ENCODE results near the gene ATP10A. TPM values are rescaled to one million over a fixed set of nuclear protein-coding genes. Genes with fewer than 3 reads are reported as not detected.

Gene ATP10A
- total RNA-seq, 1 donor from 2014 or later = not detected

DNA sequence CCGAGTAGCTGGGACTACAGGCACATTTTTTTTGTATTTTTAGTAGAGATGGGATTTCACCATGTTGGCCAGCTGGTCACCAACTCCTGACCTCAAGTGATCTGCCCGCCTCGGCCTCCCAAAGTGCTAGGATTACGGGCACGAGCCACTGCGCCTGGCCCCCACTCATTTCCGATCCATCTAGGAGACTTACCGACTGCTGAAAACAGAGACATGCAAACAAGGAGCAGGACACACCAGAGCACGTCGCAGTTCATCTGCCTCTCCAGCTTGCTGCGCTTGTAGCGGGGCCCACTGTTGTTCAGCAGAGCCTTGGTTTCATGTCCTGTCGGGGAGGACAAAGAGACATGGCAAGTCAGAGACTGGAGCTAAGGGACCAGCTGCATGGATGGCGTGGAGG is 137.4 kb downstream of the ATP10A start:
- no peaks in the 10 kb centered on the region for H3K9me3 Mint-ChIP-seq
- intact Hi-C loops (cut with micrococcal nuclease) = no loop called here
- ChIA-PET POLR2A (no interaction called here), CTCF (no interaction called here)
- H3K27me3 Mint-ChIP-seq = peaks cover 11% of the 10 kb centered on the region
- no peak overlapping the region for H3K27ac Mint-ChIP-seq
- no peak overlapping the region for H3K4me3 Mint-ChIP-seq
- H3K36me3 Mint-ChIP-seq (ENCODE audit: low read depth) = no peaks in the 10 kb centered on the region
- no peak for TF ChIP-seq CTCF (IDR thresholded peaks at IDR 0.05)
- no peaks in the 10 kb centered on the region for H3K4me1 Mint-ChIP-seq
- DNase-seq (no peak), ATAC-seq (ENCODE audit: low read depth) (no peak)

GRCh38 chr15:25724899-25725298 is 138.2 kb downstream of the ATP10A start:
- intact Hi-C loops (cut with micrococcal nuclease) = no loop called here
- Mint-ChIP-seq H3K36me3 (ENCODE audit: low read depth) (no peaks in the 10 kb centered on the region), H3K4me1 (no peaks in the 10 kb centered on the region), H3K27me3 (peaks cover 15% of the 10 kb centered on the region), H3K4me3 (no peak overlapping the region), H3K27ac (no peak overlapping the region), H3K9me3 (no peaks in the 10 kb centered on the region)
- ChIA-PET CTCF (no interaction called here), POLR2A (no interaction called here)
- ATAC-seq (ENCODE audit: low read depth) = no peak
- no peak for TF ChIP-seq CTCF (IDR thresholded peaks at IDR 0.05)
- no peak for DNase-seq

DNA sequence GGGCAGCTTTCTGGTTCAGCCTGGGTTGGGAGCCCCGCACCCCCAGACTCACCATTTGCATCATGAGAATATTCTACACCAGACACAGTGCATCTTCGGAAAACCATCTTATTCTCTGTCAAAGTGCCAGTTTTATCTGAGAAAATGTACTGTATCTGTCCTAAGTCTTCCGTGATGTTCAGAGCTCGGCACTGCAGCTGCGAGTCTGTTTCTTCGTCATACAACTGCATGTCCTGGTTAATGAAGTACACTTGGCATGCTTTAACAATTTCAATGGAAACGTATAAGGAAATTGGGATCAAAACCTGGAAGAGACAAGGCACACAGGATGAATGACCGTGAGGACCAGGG is 141.5 kb downstream of the ATP10A start:
- H3K4me3 Mint-ChIP-seq = no peak overlapping the region
- CTCF ChIA-PET = no interaction called here
- no peak overlapping the region for H3K27ac Mint-ChIP-seq
- no peaks in the 10 kb centered on the region for H3K9me3 Mint-ChIP-seq
- TF ChIP-seq CTCF (IDR thresholded peaks at IDR 0.05) = no peak
- no peaks in the 10 kb centered on the region for H3K36me3 Mint-ChIP-seq (ENCODE audit: low read depth)
- peaks cover 24% of the 10 kb centered on the region for H3K27me3 Mint-ChIP-seq
- no peak for DNase-seq
- no peak for ATAC-seq (ENCODE audit: low read depth)
- peaks cover 11% of the 10 kb centered on the region for H3K4me1 Mint-ChIP-seq
- intact Hi-C loops (cut with micrococcal nuclease) = no loop called here
- POLR2A ChIA-PET = no interaction called here

DNA sequence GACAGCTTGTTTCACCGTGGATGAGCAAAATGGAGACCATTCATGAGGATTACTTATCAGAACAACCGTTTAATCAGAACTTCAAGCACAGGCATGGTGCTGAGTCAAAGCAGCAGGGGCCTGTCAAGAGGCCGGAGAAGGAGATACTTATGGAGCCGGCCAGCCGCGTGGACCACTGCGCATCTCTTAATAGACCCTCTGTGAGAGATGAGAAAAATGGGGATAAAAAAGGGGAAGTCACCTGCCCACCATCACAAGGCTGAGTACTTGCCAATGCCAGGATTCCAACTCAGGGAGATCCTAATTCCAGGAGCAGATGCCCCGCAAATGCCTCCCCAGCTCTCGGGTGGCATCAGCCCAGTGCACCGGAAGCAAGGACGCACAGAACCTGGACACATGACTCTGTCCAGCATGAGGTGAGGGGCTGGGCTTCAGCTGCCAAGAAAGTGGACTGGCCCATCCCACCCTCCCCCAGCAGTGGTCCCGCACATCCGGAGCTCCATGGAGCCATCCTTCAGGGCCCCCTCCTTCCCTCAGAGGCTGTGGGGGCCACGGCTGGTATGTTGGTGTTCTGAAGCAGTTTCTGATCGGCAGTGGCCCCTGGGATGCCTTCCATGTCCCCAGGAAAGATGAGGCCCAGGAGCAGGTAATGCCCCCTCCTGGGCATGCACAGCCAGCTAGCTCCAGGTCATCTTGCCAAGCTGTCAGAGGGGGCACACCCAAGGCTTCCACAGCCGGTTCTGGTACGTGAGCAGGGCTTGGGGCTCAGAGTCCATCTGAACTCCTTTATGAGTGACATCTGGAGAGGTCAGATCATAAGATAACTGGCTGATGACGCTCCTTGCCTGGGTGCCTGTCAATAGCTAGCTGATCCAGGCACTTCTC is 143.8 kb downstream of the ATP10A start:
- TF ChIP-seq CTCF (IDR thresholded peaks at IDR 0.05) = no peak
- no peak for DNase-seq
- ChIA-PET CTCF (no interaction called here), POLR2A (no interaction called here)
- Mint-ChIP-seq H3K4me3 (no peak overlapping the region), H3K36me3 (ENCODE audit: low read depth) (no peaks in the 10 kb centered on the region), H3K27ac (no peak overlapping the region), H3K27me3 (peaks cover 25% of the 10 kb centered on the region), H3K9me3 (no peaks in the 10 kb centered on the region), H3K4me1 (peaks cover 11% of the 10 kb centered on the region)
- no peak for ATAC-seq (ENCODE audit: low read depth)
- intact Hi-C loops (cut with micrococcal nuclease) = no loop called here

GRCh38 chr15:25718597-25718996 is 144.5 kb downstream of the ATP10A start:
- Mint-ChIP-seq H3K4me1 (peaks cover 11% of the 10 kb centered on the region), H3K27me3 (peaks cover 25% of the 10 kb centered on the region), H3K27ac (no peak overlapping the region), H3K9me3 (no peaks in the 10 kb centered on the region), H3K4me3 (no peak overlapping the region), H3K36me3 (ENCODE audit: low read depth) (no peaks in the 10 kb centered on the region)
- POLR2A ChIA-PET = no interaction called here
- DNase-seq = no peak
- no peak for TF ChIP-seq CTCF (IDR thresholded peaks at IDR 0.05)
- intact Hi-C loops (cut with micrococcal nuclease) = no loop called here
- CTCF ChIA-PET = no interaction called here
- no peak for ATAC-seq (ENCODE audit: low read depth)

All from activated B cell treated with CpG ODN at 0.5 μM for 24 hours (primary cell).